NCI-H146 (cell line): ENCODE measurements around the gene LRFN5.

Source experiments
- DNase-seq: peaks from one replicate; lab custom pipeline; 2025; lab: John Stamatoyannopoulos, UW

The LRFN5 gene

DNA sequence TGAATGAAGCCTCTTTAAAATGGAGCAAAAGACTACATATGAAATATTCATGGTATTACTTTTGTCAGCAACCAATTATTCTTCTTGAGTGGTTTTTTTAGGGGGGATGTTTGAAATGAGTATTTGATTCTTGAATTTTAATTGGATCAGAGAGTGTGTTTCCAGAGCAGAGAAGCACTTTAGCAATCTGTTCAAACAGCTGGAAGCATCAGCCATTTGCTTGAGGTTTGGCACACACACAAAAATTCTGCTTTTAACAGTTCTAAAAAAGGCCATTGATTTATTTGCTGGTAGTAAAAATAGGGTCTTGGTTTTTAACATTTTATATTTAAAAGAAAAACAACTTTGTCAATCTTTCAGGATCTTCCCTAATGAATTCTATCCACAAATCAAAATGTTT, 292.7 kb downstream of the LRFN5 start:
- no peak for DNase-seq

DNA sequence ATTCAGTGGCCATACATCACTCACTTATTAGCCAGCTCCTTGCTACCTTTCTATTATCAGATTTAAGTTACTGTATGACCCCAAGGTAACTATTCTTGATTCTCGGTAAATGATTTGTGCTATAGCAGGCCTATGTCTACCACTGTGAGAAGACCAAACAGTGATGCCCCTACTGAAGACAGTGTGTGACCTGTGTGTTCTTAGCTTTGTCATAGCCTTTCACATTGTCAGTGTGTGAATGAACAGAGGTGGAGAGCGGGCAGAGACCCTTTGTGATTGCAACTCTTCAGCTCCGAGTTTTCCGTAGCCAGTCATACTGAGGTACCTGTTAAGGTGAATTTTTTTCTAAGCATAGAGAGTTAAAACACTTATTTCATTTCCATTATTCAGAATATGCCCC, 294.0 kb downstream of the LRFN5 start:
- DNase-seq, result no peak

DNA sequence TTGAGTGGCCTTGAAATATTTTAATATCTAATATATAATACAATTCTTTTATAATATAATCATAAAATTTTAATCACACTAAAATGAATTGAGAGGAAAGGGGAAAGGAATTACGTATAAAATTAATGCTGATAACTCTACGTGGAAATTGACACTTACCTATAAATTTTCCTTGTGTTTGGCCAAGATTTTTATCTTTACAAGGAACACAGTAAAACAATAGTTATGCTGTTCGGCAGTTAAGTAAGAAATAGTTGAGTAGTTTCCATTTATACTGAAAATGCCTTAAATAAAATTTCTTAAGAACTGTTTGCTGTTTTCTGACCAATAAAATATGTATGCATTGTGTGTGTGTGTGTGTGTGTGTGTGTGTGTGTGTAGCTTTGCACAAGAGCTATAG, 294.4 kb downstream of the LRFN5 start:
- DNase-seq, result no peak

DNA sequence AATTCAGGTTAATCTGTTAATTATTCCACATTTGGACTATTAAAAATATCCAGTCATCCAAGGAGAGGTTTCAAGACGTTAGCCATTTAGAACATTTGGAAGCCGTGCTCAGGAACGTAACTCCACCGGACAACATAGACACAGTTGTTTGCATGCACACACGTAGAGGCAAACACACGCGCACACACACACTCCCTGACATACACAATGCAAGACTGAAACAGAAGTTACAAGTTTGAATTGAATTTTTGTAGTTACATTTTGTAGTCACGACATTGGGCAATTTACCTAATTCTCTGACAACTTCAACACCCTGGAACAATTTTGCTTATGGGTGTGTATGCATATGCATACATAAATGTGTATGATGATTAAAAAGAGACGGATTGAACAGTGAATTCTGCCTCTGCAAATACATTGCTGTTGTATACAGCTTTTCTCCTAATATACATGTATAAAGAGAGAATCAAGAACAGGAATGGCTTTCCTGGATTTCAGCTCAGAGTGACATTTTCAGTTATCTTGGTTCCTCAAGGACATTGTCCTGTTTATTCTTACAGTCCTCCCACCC, 298.8 kb downstream of the LRFN5 start:
- no peak for DNase-seq

DNA sequence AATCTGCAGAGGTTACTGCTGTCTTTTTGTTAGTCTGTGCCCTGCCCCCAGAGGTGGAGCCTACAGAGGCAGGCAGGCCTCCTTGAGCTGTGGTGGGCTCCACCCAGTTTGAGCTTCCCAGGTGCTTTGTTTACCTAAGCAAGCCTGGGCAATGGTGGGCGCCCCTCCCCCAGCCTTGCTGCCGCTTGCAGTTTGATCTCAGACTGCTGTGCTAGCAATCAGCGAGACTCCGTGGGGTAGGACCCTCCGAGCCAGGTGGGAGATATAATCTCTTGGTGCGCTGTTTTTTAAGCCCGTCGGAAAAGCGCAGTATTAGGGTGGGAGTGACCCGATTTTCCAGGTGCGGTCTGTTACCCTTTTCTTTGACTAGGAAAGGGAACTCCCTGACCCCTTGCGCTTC, 304.5 kb downstream of the LRFN5 start:
- DNase-seq, result peak; percentile 62

DNA sequence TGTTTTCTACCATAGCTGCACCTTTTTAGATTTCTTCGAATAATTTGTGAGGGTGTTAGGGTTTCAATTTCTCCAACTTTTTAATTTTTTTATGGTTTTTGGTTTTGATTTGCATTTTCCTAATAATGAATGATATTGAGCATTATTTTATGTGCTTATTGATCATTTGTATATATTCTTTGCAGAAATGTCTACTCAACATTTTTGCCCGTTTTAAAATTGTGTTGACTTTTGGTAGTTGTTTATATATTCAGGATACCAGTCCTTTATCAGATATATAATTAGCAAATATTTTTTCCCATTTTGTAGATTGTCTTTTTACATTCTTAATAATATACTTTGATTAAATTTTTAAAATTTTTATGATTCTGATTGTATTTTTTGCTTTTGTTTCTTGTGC, 306.7 kb downstream of the LRFN5 start:
- no peak for DNase-seq

DNA sequence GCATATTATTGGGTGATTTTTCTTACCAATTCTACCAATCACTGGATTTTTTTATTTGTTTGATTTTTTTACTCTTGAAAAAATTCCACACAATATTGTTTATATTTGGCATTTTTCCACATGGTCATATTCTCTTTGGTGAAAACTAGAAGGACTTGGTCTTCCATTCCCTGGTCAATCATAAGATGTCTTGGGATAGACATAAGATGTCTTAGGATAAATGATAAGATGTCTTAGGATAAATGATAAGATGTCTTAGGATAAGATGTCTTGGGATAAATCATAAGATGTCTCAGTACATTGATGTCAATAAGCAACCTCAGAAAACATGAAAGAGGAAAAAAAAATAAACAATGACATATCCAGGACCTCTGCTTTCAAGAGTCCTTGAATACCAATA, 309.1 kb downstream of the LRFN5 start:
- DNase-seq, result no peak

DNA sequence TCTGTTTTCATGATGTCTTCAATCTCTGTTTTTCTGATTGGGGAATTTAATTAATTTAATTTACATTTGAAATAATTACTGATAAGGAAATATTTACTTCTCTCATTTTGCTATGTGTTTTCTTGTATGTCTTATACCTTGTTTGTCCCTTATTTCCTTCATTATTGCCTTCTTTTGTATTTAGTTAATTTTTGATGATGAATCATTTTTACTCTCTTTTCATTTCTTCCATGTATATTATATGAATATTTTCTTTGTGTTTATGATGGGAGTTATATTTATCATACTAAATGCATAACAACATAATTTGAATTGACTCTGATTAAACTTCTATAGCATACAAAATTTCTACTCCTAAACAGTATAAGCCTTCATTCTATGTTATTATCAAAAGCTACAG, 309.6 kb downstream of the LRFN5 start:
- DNase-seq, result no peak

DNA sequence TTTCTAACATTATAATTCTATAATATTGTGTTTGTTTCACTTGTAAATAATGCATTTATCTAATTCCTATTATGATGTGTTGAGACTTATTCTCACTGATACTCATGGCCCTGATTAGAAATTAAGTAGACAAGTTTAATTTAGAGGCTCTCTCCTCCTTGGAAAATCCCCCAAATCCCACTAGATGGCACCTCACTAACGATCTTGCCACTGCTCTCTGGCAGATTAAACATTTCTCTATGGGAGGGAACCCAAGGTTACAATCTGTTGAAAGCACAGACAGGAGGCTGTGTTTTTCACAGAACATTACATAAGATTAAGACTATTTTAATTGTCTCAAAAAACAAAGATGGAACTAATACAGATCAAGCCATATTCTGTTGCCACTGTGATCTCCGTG, 318.7 kb downstream of the LRFN5 start:
- DNase-seq, result peak; percentile 38

DNA sequence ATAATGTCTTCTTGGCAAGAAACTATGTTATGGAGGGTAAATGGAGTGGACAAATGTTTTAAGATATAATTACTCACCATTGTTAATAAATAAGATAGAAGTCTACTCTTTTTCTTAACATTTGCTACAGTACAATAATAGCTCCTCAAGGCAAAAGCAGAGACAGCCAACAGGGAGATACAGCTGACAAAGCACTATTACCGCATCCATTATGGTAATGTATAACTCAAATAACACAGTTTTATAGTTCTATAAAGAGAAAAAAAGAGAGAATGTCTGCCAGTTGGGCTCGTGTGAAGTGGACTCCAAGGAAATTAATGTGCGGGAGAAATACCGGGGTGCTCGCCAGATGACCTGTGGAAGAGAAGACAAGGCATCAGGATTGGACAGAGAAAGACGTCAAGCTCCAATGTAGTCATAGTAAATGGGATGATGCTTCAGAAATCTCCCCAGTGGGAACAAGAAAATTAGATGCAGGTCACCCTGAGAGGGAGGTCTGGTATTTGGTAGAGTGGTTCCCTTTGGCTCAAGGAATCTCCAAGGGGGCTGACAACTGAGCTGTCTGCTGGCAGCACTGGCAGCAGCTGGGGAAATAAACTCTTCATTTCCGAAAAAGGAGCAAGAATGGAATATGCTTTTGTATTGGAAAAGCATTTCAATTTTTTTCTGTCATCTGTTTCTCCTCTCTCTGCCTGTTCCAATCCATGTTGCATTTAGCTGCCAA, 343.9 kb downstream of the LRFN5 start:
- DNase-seq, result no peak
